ENCODE measurements around the gene SAMD4B. TPM values are rescaled to one million over a fixed set of nuclear protein-coding genes. Genes with fewer than 3 reads are reported as not detected.
A peak's percentile ranks its signal among the peaks of the same experiment; 100 is the strongest.

SAMD4B gene
- total RNA-seq, 2 experiments from 2014 or later, result 65.0 to 66.9 TPM

- ATAC-seq (ENCODE audit: poor library complexity) (no peak), DNase-seq (no peak)
- POLR2A ChIA-PET, result interaction anchor here (0.7 to 9.4 kb wide), 11 partner anchors 8 to 558 kb away, joined by 3 to 144 read pairs (median 12); partner anchors contain the start of genes EID2B, GMFG, HNRNPL and MED29
- H3K4me1 ChIP-seq (ENCODE audit: insufficient read depth, low read length), result peaks cover 85% of the 10 kb centered on the region
- peak overlapping the region; percentile 100 for H3K4me3 ChIP-seq (ENCODE audit: low read length)
- H3K27ac ChIP-seq (ENCODE audit: low read depth in 1 of 2, low read length in 2 of 2), result peak overlapping the region; percentile 100
- no peaks in the 10 kb centered on the region for H3K9me3 Mint-ChIP-seq
- peaks cover 65% of the 10 kb centered on the region for H3K36me3 Mint-ChIP-seq (ENCODE audit: low read depth)
- H3K27me3 ChIP-seq (ENCODE audit: control insufficient read depth in 1 of 2, insufficient read depth in 2 of 2, low read length in 2 of 2), result no peaks in the 10 kb centered on the region
- intact Hi-C loops (cut with DNase I, micrococcal nuclease), result no loop called here
- no peak for TF ChIP-seq CTCF (IDR thresholded peaks at IDR 0.05)
- CTCF ChIA-PET, result interaction anchor here (1.2 to 3.4 kb wide), 2 partner anchors 10 to 62 kb away, joined by 3 to 21 read pairs; no protein-coding TSS in a partner anchor
- H3K4me3 Mint-ChIP-seq, result peak overlapping the region; percentile 99
- peaks cover 56% of the 10 kb centered on the region for H3K4me1 Mint-ChIP-seq (ENCODE audit: low read depth)
- H3K27me3 Mint-ChIP-seq, result peaks cover 11% of the 10 kb centered on the region
- H3K9me3 ChIP-seq (ENCODE audit: control insufficient read depth in 1 of 2, insufficient read depth in 1 of 2, low read length in 2 of 2), result no peaks in the 10 kb centered on the region
- H3K36me3 ChIP-seq (ENCODE audit: insufficient read depth, low read length), result peaks cover 29% of the 10 kb centered on the region
- peak overlapping the region; percentile 98 for H3K27ac Mint-ChIP-seq
Observed at GRCh38 chr19:39407410-39407659, 65.1 kb downstream of the SAMD4B start.

GRCh38 chr19:39407660-39408391, 65.6 kb downstream of the SAMD4B start:
- TF ChIP-seq CTCF (IDR thresholded peaks at IDR 0.05), result no peak
- DNase-seq (peak; percentile 57 to 92 (median 72)), ATAC-seq (ENCODE audit: poor library complexity) (no peak)
- no peaks in the 10 kb centered on the region for H3K27me3 ChIP-seq (ENCODE audit: control insufficient read depth in 1 of 2, insufficient read depth in 2 of 2, low read length in 2 of 2)
- H3K9me3 Mint-ChIP-seq, result no peaks in the 10 kb centered on the region
- intact Hi-C loops (cut with DNase I, micrococcal nuclease), result no loop called here
- peaks cover 53% of the 10 kb centered on the region for H3K4me1 Mint-ChIP-seq (ENCODE audit: low read depth)
- no peaks in the 10 kb centered on the region for H3K9me3 ChIP-seq (ENCODE audit: control insufficient read depth in 1 of 2, insufficient read depth in 1 of 2, low read length in 2 of 2)
- peaks cover 29% of the 10 kb centered on the region for H3K36me3 ChIP-seq (ENCODE audit: insufficient read depth, low read length)
- POLR2A ChIA-PET, result interaction anchor here (0.7 to 9.4 kb wide), 11 partner anchors 8 to 558 kb away, joined by 3 to 144 read pairs (median 12); partner anchors contain the start of genes EID2B, GMFG, HNRNPL and MED29
- peaks cover 65% of the 10 kb centered on the region for H3K36me3 Mint-ChIP-seq (ENCODE audit: low read depth)
- CTCF ChIA-PET, result interaction anchor here (1.2 to 3.4 kb wide), 2 partner anchors 10 to 62 kb away, joined by 3 to 21 read pairs; no protein-coding TSS in a partner anchor
- peak overlapping the region; percentile 98 for H3K27ac Mint-ChIP-seq
- H3K27me3 Mint-ChIP-seq, result peaks cover 12% of the 10 kb centered on the region
- peak overlapping the region; percentile 100 for H3K4me3 ChIP-seq (ENCODE audit: low read length)
- peak overlapping the region; percentile 99 for H3K4me3 Mint-ChIP-seq
- peak overlapping the region; percentile 100 for H3K27ac ChIP-seq (ENCODE audit: low read depth in 1 of 2, low read length in 2 of 2)
- peaks cover 85% of the 10 kb centered on the region for H3K4me1 ChIP-seq (ENCODE audit: insufficient read depth, low read length)

GRCh38 chr19:39408392-39409207, 66.4 kb downstream of the SAMD4B start:
- CTCF ChIA-PET, result interaction anchor here (3.4 kb wide), 1 partner anchor 11 kb away, joined by 21 read pairs; no protein-coding TSS in a partner anchor
- Histone ChIP-seq H3K27ac (ENCODE audit: low read depth in 1 of 2, low read length in 2 of 2) (peak overlapping the region; percentile 100), H3K4me3 (ENCODE audit: low read length) (peak overlapping the region; percentile 100), H3K9me3 (ENCODE audit: control insufficient read depth in 1 of 2, insufficient read depth in 1 of 2, low read length in 2 of 2) (no peaks in the 10 kb centered on the region), H3K27me3 (ENCODE audit: control insufficient read depth in 1 of 2, insufficient read depth in 2 of 2, low read length in 2 of 2) (no peaks in the 10 kb centered on the region), H3K36me3 (ENCODE audit: insufficient read depth, low read length) (peaks cover 29% of the 10 kb centered on the region), H3K4me1 (ENCODE audit: insufficient read depth, low read length) (peaks cover 84% of the 10 kb centered on the region)
- H3K36me3 Mint-ChIP-seq (ENCODE audit: low read depth), result peaks cover 66% of the 10 kb centered on the region
- no peak for ATAC-seq (ENCODE audit: poor library complexity)
- H3K4me1 Mint-ChIP-seq (ENCODE audit: low read depth), result peaks cover 53% of the 10 kb centered on the region
- H3K4me3 Mint-ChIP-seq, result peak overlapping the region; percentile 99
- TF ChIP-seq CTCF (IDR thresholded peaks at IDR 0.05), result no peak
- POLR2A ChIA-PET, result interaction anchor here (0.9 to 9.4 kb wide), 9 partner anchors 9 to 559 kb away, joined by 3 to 144 read pairs (median 14); partner anchors contain the start of genes EID2B, GMFG, HNRNPL and MED29
- H3K9me3 Mint-ChIP-seq, result no peaks in the 10 kb centered on the region
- DNase-seq, result peak in 8 of 14 experiments; percentile 34 to 71 (median 46)
- intact Hi-C loops (cut with DNase I, micrococcal nuclease), result no loop called here
- H3K27me3 Mint-ChIP-seq, result peaks cover 12% of the 10 kb centered on the region
- peak overlapping the region; percentile 98 for H3K27ac Mint-ChIP-seq
